ENCODE data around the gene TEX261. TPM values are rescaled to one million over a fixed set of nuclear protein-coding genes. Genes with fewer than 3 reads are reported as not detected.

Gene TEX261
- total and polyA plus RNA-seq, 12 donors: 17.9 to 96.6 (median 49.5) TPM

- Histone ChIP-seq H3K4me1 (replicated peaks in 1 of 2) (peaks cover 8 to 13% of the 10 kb centered on the region in 2 donors), H3K27ac (no peak overlapping the region), H3K9me3 (replicated peaks in 1 of 3) (no peaks in the 10 kb centered on the region), H3K36me3 (replicated peaks in 1 of 2) (peaks cover 0 to 53% of the 10 kb centered on the region in 2 donors), H3K27me3 (no peaks in the 10 kb centered on the region), H3K4me3 (no peak overlapping the region)
- TF ChIP-seq CTCF (IDR thresholded peaks at IDR 0.05) (no peak), POLR2A (IDR thresholded peaks at IDR 0.05) (no peak)
- 66 to 80% (median 78%) methylated on average over 5 of the region's 5 CpGs for WGBS, 4 donors
- DNase-seq: peak in 1 of 7 donors; percentile 3
- intact Hi-C loops (cut with DNase I): no loop called here
These were observed 4.5 kb downstream of the TEX261 start for GRCh38 chr2:70990216-70990615.

GRCh38 chr2:70988726-70989648 lies 5.7 kb downstream of the TEX261 start:
- Histone ChIP-seq H3K4me1 (replicated peaks in 1 of 2) (peaks cover 8 to 19% of the 10 kb centered on the region in 2 donors), H3K9me3 (replicated peaks in 1 of 3) (no peaks in the 10 kb centered on the region), H3K27me3 (no peaks in the 10 kb centered on the region), H3K36me3 (replicated peaks in 1 of 2) (peaks cover 0 to 53% of the 10 kb centered on the region in 2 donors), H3K4me3 (no peak overlapping the region), H3K27ac (no peak overlapping the region)
- intact Hi-C loops (cut with DNase I): no loop called here
- WGBS, 4 donors: 83 to 93% (median 87%) methylated on average over 14 to 16 of the region's 16 CpGs
- TF ChIP-seq CTCF (IDR thresholded peaks at IDR 0.05) (no peak), POLR2A (IDR thresholded peaks at IDR 0.05) (no peak)
- DNase-seq: peak in 2 of 7 donors; percentile 11 to 43

GRCh38 chr2:70988151-70988550 lies 6.5 kb downstream of the TEX261 start:
- TF ChIP-seq CTCF (IDR thresholded peaks at IDR 0.05): no peak
- TF ChIP-seq POLR2A (IDR thresholded peaks at IDR 0.05): no peak
- intact Hi-C loops (cut with DNase I): no loop called here
- Histone ChIP-seq H3K27ac (no peak overlapping the region), H3K4me3 (no peak overlapping the region), H3K4me1 (replicated peaks in 1 of 2) (peaks cover under 1 to 11% of the 10 kb centered on the region in 2 donors), H3K9me3 (replicated peaks in 1 of 3) (no peaks in the 10 kb centered on the region), H3K27me3 (no peaks in the 10 kb centered on the region), H3K36me3 (replicated peaks in 1 of 2) (peaks cover 0 to 53% of the 10 kb centered on the region in 2 donors)
- peak in 2 of 7 donors; percentile 12 to 35 for DNase-seq
- WGBS, 4 donors: 67 to 85% (median 70%) methylated on average over 3 to 4 of the region's 4 CpGs

GRCh38 chr2:70987386-70987785 lies 7.3 kb downstream of the TEX261 start:
- H3K4me3 ChIP-seq: no peak overlapping the region
- peaks cover 0 to 5% of the 10 kb centered on the region in 2 donors for H3K4me1 ChIP-seq (replicated peaks in 1 of 2)
- H3K36me3 ChIP-seq (replicated peaks in 1 of 2): peaks cover 0 to 53% of the 10 kb centered on the region in 2 donors
- 33 to 83% (median 64%) methylated on average over 1 of the region's 1 CpG for WGBS, 4 donors
- TF ChIP-seq POLR2A (IDR thresholded peaks at IDR 0.05): no peak
- TF ChIP-seq CTCF (IDR thresholded peaks at IDR 0.05): no peak
- peak in 1 of 7 donors; percentile 41 for DNase-seq
- no peaks in the 10 kb centered on the region for H3K27me3 ChIP-seq
- H3K27ac ChIP-seq: no peak overlapping the region
- intact Hi-C loops (cut with DNase I): no loop called here
- no peaks in the 10 kb centered on the region for H3K9me3 ChIP-seq (replicated peaks in 1 of 3)

Data from adrenal gland (tissue), 12 donors.